NCI-H2196 (cell line): ENCODE data around the gene TRPV4.

Source experiments
- DNase-seq: peaks from one replicate; lab custom pipeline; 2025; ENCODE audit not compliant: unreplicated experiment; lab: John Stamatoyannopoulos, UW

The TRPV4 gene

GRCh38 chr12:109764123-109764522, 69.1 kb downstream of the TRPV4 start:
- DNase-seq: no peak

GRCh38 chr12:109763201-109763841, 69.9 kb downstream of the TRPV4 start:
- DNase-seq: no peak

GRCh38 chr12:109762673-109763191, 70.5 kb downstream of the TRPV4 start:
- no peak for DNase-seq

- no peak for DNase-seq
Observed at GRCh38 chr12:109762071-109762672, 71.0 kb downstream of the TRPV4 start.

- DNase-seq: no peak
Observed at GRCh38 chr12:109760930-109761921, 72.0 kb downstream of the TRPV4 start.

GRCh38 chr12:109760031-109760929, 72.9 kb downstream of the TRPV4 start:
- DNase-seq: peak; percentile 32

GRCh38 chr12:109759595-109759994, 73.6 kb downstream of the TRPV4 start:
- no peak for DNase-seq

GRCh38 chr12:109758426-109759420, 74.5 kb downstream of the TRPV4 start:
- no peak for DNase-seq

- DNase-seq: no peak
Observed at GRCh38 chr12:109757671-109758265, 75.4 kb downstream of the TRPV4 start.

- DNase-seq: no peak
Observed at GRCh38 chr12:109756457-109756856, 76.7 kb downstream of the TRPV4 start.

GRCh38 chr12:109753959-109754358, 79.2 kb downstream of the TRPV4 start:
- DNase-seq: no peak

- no peak for DNase-seq
Observed at GRCh38 chr12:109753054-109753401, 80.2 kb downstream of the TRPV4 start.

GRCh38 chr12:109752117-109753053, 80.8 kb downstream of the TRPV4 start:
- no peak for DNase-seq

- DNase-seq: peak; percentile 54
Observed at GRCh38 chr12:109744986-109745942, 87.9 kb downstream of the TRPV4 start.

GRCh38 chr12:109744026-109744425, 89.2 kb downstream of the TRPV4 start:
- DNase-seq: no peak

GRCh38 chr12:109743076-109743910, 89.9 kb downstream of the TRPV4 start:
- DNase-seq: no peak
